BE2C (cell line): ENCODE measurements around the gene PRKAR2B.
A peak's percentile ranks its signal among the peaks of the same experiment; 100 is the strongest.

Source experiments
- DNase-seq: peaks from one replicate; pipeline ENCODE4 v3.0.0-alpha.2; 2020
- H3K27me3 ChIP-seq: fragments of 250-450 bp; sonication (Bioruptor Pico); 2 replicates; pipeline ENCODE4 v1.5.1; 2020; ENCODE audit warnings: mild to moderate bottlenecking
- H3K36me3 ChIP-seq: fragments of 250-450 bp; sonication (Bioruptor Pico); 2 replicates; pipeline ENCODE4 v1.5.1; 2020; ENCODE audit warnings: mild to moderate bottlenecking
- H3K4me1 ChIP-seq: fragments of 250-450 bp; sonication (Bioruptor Pico); 2 replicates; pipeline ENCODE4 v1.5.1; 2020
- H3K4me3 ChIP-seq: 2 replicates; pipeline ENCODE4 v1.5.1; 2011; ENCODE audit warnings: low read depth, low read length
- H3K9me3 ChIP-seq: fragments of 250-450 bp; sonication (Bioruptor Pico); 2 replicates; pipeline ENCODE4 v1.5.1; 2020
- TF ChIP-seq, protein P1 (sequence below): IDR thresholded peaks from 2 replicates; pipeline ENCODE4 v1.5.1; 2012; ENCODE audit warnings: mild to moderate bottlenecking, low read depth, low read length

The PRKAR2B gene

DNA sequence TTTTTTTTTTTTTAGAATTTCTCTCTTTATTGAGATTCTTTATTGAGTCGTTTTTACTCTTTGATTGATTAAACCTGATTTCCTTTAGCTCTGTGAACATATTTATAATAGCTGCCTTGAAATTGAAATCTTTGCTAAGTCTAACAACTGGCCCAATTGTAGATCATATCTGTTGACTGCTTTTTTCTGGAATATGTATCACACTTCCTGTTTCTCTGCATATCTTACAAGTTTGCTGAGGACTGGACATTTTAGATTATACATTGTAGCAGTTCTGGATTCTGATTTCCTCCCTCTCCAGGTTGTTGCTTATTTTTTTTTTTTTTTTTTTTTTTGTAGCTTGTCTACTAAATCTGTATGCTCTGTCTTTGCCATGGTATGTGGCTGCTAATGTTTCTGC is 56.3 kb downstream of the PRKAR2B start:
- peaks cover 3% of the 10 kb centered on the region; the same call in 1 of the 2 replicates for H3K4me1 ChIP-seq

GRCh38 chr7:107103369-107103768 is 58.9 kb downstream of the PRKAR2B start:
- TF ChIP-seq, protein P1, sequence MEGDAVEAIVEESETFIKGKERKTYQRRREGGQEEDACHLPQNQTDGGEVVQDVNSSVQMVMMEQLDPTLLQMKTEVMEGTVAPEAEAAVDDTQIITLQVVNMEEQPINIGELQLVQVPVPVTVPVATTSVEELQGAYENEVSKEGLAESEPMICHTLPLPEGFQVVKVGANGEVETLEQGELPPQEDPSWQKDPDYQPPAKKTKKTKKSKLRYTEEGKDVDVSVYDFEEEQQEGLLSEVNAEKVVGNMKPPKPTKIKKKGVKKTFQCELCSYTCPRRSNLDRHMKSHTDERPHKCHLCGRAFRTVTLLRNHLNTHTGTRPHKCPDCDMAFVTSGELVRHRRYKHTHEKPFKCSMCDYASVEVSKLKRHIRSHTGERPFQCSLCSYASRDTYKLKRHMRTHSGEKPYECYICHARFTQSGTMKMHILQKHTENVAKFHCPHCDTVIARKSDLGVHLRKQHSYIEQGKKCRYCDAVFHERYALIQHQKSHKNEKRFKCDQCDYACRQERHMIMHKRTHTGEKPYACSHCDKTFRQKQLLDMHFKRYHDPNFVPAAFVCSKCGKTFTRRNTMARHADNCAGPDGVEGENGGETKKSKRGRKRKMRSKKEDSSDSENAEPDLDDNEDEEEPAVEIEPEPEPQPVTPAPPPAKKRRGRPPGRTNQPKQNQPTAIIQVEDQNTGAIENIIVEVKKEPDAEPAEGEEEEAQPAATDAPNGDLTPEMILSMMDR, result no peak
- Histone ChIP-seq H3K4me3 (peak overlapping the region; percentile 12; the same call in 1 of the 2 replicates), H3K36me3 (no peaks in the 10 kb centered on the region; the same call in 1 of the 2 replicates), H3K27me3 (no peaks in the 10 kb centered on the region), H3K9me3 (no peaks in the 10 kb centered on the region; the same call in 1 of the 2 replicates), H3K4me1 (peaks cover 3% of the 10 kb centered on the region; the same call in 1 of the 2 replicates)
- peak; percentile 81 for DNase-seq

More for the DNA sequence above, 56.3 kb downstream of the PRKAR2B start:
- no peaks in the 10 kb centered on the region; the same call in 1 of the 2 replicates for H3K36me3 ChIP-seq
- H3K4me3 ChIP-seq, result no peak overlapping the region
- DNase-seq, result no peak
- H3K27me3 ChIP-seq, result no peaks in the 10 kb centered on the region
- TF ChIP-seq, protein P1, result no peak
- H3K9me3 ChIP-seq, result no peaks in the 10 kb centered on the region; the same call in 1 of the 2 replicates

DNA sequence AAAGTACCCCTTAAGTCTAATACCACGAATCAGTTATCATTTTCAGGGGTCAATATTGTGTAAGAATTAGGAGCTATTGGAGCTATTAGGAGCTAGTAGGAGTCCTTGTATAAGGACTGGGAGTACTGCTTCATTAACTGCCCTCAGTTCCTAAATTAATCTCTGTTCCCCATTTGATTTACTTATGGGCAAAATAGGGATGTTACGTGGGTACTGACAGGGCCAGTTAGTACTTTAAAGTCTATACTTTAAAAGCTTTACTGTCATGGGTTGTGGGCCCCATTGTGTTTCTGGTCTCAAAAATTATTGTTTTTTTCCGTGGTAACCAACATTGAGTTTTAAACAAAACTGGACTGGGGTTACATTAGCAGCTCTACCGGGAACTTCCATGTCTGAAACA is 60.3 kb downstream of the PRKAR2B start:
- no peak for DNase-seq
- Histone ChIP-seq H3K27me3 (no peaks in the 10 kb centered on the region), H3K4me1 (peaks cover 3% of the 10 kb centered on the region; the same call in 1 of the 2 replicates), H3K9me3 (no peaks in the 10 kb centered on the region), H3K36me3 (no peaks in the 10 kb centered on the region; the same call in 1 of the 2 replicates), H3K4me3 (no peak overlapping the region)
- TF ChIP-seq, protein P1, result no peak

DNA sequence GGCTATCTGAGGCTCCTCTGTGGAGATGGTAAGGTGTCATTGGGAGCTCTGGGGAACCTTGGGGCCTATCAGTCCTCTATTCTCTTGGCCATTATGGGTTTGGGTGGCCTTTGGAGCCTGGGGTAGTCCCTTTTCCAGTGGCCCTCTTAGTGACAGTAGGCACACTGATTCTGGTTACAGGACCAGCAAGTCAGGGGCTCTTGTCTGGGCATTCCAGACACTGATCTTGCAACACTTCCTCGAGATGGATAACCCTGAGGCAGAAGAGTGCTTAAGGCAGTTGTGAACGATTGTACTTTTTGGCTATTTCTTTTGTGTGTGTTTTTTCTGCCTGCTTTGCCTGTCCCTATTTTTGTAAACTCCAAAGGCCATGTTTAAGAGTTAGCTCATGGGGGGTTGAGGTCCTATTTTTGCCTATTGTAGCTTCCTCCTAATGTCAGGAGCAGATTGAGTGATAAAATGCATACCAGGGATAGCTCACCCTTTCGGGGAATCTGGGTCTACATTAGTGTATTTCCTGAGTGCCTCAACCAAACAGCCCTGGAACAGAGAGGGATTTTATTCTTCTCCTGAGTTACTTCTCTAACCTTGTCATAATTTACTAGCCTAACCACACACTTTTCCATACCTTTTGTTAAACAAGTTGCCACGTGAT is 61.2 kb downstream of the PRKAR2B start:
- TF ChIP-seq, protein P1, result no peak
- peaks cover 3% of the 10 kb centered on the region; the same call in 1 of the 2 replicates for H3K4me1 ChIP-seq
- DNase-seq, result no peak

DNA sequence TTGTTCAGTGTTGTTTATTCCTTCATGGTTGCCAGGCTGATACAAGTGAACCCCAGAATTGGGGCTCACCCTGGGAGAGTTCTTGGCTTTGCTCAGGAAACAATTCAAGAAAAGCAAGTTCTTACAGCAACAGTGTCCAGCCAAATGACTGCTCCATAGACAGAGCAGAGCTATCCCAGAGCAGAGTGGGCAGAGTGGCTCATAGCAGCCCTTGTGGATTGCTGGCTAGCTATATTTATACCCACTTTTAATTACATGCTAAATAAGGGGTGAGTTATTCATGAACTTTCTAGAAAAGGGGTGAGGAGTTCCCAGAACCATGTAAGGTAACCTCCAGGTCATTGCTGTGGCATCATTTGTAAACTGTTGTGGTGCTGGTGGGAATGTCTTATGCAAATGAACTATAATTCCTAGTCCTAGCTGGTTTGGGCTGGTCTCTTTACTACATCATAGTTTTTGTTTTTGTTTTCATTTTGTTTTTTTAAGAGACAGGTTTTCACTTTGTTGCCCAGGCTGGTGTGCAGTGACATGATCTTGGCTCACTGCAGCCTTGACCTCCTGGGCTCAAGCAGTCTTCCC is 64.4 kb downstream of the PRKAR2B start:
- Histone ChIP-seq H3K27me3 (no peaks in the 10 kb centered on the region), H3K4me1 (no peaks in the 10 kb centered on the region), H3K9me3 (no peaks in the 10 kb centered on the region), H3K4me3 (no peak overlapping the region), H3K36me3 (no peaks in the 10 kb centered on the region; the same call in 1 of the 2 replicates)
- DNase-seq, result no peak
- TF ChIP-seq, protein P1, result no peak

More for the DNA sequence above, 61.2 kb downstream of the PRKAR2B start:
- Histone ChIP-seq H3K9me3 (no peaks in the 10 kb centered on the region), H3K27me3 (no peaks in the 10 kb centered on the region), H3K36me3 (no peaks in the 10 kb centered on the region; the same call in 1 of the 2 replicates), H3K4me3 (no peak overlapping the region)

- Histone ChIP-seq H3K27me3 (no peaks in the 10 kb centered on the region), H3K4me1 (no peaks in the 10 kb centered on the region)
Measured at GRCh38 chr7:107109955-107110354, 65.5 kb downstream of the PRKAR2B start.

More at GRCh38 chr7:107109955-107110354, 65.5 kb downstream of the PRKAR2B start:
- H3K4me3 ChIP-seq, result no peak overlapping the region
- DNase-seq, result no peak
- H3K9me3 ChIP-seq, result no peaks in the 10 kb centered on the region
- TF ChIP-seq, protein P1, result no peak
- no peaks in the 10 kb centered on the region; the same call in 1 of the 2 replicates for H3K36me3 ChIP-seq
